Astrocyte (in vitro differentiated cells and primary cell): ENCODE data around the gene MGP.

Experiments used
- EZH2 ChIP-seq: IDR thresholded peaks from 2 replicates; pipeline ENCODE4 v1.6.1; 2012; ENCODE audit warnings: mild to moderate bottlenecking, low read length, inconsistent platforms; ENCODE audit not compliant: insufficient read depth
- TF ChIP-seq, protein P1 (sequence below): IDR thresholded peaks from 2 replicates; pipeline ENCODE4 v1.5.1; 2011; ENCODE audit warnings: low read depth, mild to moderate bottlenecking, inconsistent platforms, low read length, moderate library complexity; ENCODE audit not compliant: insufficient read depth

DNA sequence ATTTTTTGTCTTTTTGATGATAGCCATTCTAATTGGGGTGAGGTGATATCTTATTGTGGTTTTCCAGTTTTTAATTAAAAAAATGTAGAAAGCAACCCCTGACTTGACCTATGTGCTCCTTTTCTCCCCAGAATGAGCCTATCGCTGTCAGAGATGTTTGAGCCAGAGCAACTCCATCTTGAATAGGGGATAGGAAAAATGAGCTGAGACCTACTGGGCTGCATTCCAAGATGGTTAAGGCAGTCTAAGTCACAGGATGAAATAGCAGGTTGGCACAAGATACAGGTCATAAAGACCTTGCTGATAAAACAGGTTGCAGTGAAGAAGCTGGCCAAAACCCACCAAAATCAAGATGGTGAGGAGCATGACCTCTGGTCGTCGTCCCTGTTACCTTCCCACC, 38.9 kb upstream of the MGP start:
- TF ChIP-seq, protein P1, sequence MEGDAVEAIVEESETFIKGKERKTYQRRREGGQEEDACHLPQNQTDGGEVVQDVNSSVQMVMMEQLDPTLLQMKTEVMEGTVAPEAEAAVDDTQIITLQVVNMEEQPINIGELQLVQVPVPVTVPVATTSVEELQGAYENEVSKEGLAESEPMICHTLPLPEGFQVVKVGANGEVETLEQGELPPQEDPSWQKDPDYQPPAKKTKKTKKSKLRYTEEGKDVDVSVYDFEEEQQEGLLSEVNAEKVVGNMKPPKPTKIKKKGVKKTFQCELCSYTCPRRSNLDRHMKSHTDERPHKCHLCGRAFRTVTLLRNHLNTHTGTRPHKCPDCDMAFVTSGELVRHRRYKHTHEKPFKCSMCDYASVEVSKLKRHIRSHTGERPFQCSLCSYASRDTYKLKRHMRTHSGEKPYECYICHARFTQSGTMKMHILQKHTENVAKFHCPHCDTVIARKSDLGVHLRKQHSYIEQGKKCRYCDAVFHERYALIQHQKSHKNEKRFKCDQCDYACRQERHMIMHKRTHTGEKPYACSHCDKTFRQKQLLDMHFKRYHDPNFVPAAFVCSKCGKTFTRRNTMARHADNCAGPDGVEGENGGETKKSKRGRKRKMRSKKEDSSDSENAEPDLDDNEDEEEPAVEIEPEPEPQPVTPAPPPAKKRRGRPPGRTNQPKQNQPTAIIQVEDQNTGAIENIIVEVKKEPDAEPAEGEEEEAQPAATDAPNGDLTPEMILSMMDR: no peak
- TF ChIP-seq EZH2: no peak
